Upper lobe of left lung (tissue), 4 donors: ENCODE results near the gene ERF.

Experiments
- CTCF ChIP-seq, 6 experiments: fragments of 450-650 bp in 4 of 6; fragments of 200-600 bp in 2 of 6; sonication (generic) in 2 of 6; IDR thresholded peaks; one replicate each; pipeline ENCODE4 v1.5.1; 2016 to 2019; ENCODE audit warnings: antibody characterized with exemption in 6 of 6
- EP300 ChIP-seq, 4 donors: sonication (generic); formaldehyde crosslinking; IDR thresholded peaks; one replicate each; pipeline ENCODE4 v1.5.1; 2017; ENCODE audit warnings: antibody characterized with exemption in 4 of 4, control low read depth in 2 of 4
- POLR2A ChIP-seq, 4 donors: fragments of 450-650 bp; IDR thresholded peaks; one replicate each; pipeline ENCODE4 v1.5.1; 2016 to 2017; ENCODE audit warnings: antibody characterized with exemption in 4 of 4, mild to moderate bottlenecking in 2 of 4
- POLR2AphosphoS5 ChIP-seq, 2 donors: sonication (generic); formaldehyde crosslinking; IDR thresholded peaks; one replicate each; pipeline ENCODE4 v1.5.1; 2017; ENCODE audit warnings: antibody characterized with exemption in 2 of 2

- TF ChIP-seq EP300 (IDR thresholded peaks at IDR 0.05) (no peak), POLR2A (IDR thresholded peaks at IDR 0.05) (no peak), CTCF (IDR thresholded peaks at IDR 0.05) (no peak), POLR2AphosphoS5 (IDR thresholded peaks at IDR 0.05) (no peak)
These were observed 19.7 kb downstream of the ERF start for GRCh38 chr19:42235181-42235580.
